Lower lobe of right lung (tissue), 2 donors: ENCODE measurements around the gene TNP1. TPM values are rescaled to one million over a fixed set of nuclear protein-coding genes. Genes with fewer than 3 reads are reported as not detected.

Experiments
- ATAC-seq, 2 donors: fragments of 200-7000 bp; cut with Tn5 transposase; one replicate each; pipeline ENCODE4 v1.9.1; 2020 to 2022; ENCODE audit warnings: mild to moderate bottlenecking in 2 of 2, moderate library complexity in 2 of 2
- DNase-seq: peaks from one replicate; pipeline ENCODE4 v3.0.0-alpha.2; 2020
- H3K27ac ChIP-seq: fragments of 200-600 bp; one replicate; pipeline ENCODE4 v1.8.0; 2022
- H3K27me3 ChIP-seq: fragments of 200-600 bp; one replicate; pipeline ENCODE4 v1.8.0; 2022; ENCODE audit warnings: low read depth
- H3K36me3 ChIP-seq: fragments of 200-600 bp; one replicate; pipeline ENCODE4 v1.8.0; 2022; ENCODE audit warnings: mild to moderate bottlenecking
- H3K4me1 ChIP-seq: fragments of 200-600 bp; one replicate; pipeline ENCODE4 v1.8.0; 2022
- H3K4me3 ChIP-seq: fragments of 200-600 bp; one replicate; pipeline ENCODE4 v1.8.0; 2022; ENCODE audit warnings: mild to moderate bottlenecking
- H3K9me3 ChIP-seq: fragments of 200-600 bp; one replicate; pipeline ENCODE4 v1.8.0; 2022
- intact Hi-C: fragments of 100-400 bp; cut with DNase I; formaldehyde crosslinking; loops from one replicate; pipeline ENCODE4 v1.11.0; 2022
- total RNA-seq: library from RNA; stranded (reverse); fragmentation: NEBNext Ultra II Directional; extraction: Animal tissue kit (Norgen Biotek cat#: 25700); gene quantifications from one replicate; pipeline ENCODE4 v1.2.1, GENCODE V29; 2021
- TF ChIP-seq, protein P1 (sequence below): fragments of 200-600 bp; IDR thresholded peaks from one replicate; pipeline ENCODE4 v1.8.0; 2022; ENCODE audit warnings: antibody characterized with exemption, mild to moderate bottlenecking
- donor health status: DM: no; HTN: yes; CAD: no; lungs with severe emphysema.

Gene TNP1
- total RNA-seq, 1 donor from 2014 or later, result not detected

- TF ChIP-seq, protein P1, sequence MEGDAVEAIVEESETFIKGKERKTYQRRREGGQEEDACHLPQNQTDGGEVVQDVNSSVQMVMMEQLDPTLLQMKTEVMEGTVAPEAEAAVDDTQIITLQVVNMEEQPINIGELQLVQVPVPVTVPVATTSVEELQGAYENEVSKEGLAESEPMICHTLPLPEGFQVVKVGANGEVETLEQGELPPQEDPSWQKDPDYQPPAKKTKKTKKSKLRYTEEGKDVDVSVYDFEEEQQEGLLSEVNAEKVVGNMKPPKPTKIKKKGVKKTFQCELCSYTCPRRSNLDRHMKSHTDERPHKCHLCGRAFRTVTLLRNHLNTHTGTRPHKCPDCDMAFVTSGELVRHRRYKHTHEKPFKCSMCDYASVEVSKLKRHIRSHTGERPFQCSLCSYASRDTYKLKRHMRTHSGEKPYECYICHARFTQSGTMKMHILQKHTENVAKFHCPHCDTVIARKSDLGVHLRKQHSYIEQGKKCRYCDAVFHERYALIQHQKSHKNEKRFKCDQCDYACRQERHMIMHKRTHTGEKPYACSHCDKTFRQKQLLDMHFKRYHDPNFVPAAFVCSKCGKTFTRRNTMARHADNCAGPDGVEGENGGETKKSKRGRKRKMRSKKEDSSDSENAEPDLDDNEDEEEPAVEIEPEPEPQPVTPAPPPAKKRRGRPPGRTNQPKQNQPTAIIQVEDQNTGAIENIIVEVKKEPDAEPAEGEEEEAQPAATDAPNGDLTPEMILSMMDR, result no peak
- ATAC-seq (no peak), DNase-seq (no peak)
- Histone ChIP-seq H3K27me3 (no peaks in the 10 kb centered on the region), H3K4me1 (no peaks in the 10 kb centered on the region), H3K4me3 (no peak overlapping the region), H3K27ac (no peak overlapping the region), H3K9me3 (no peaks in the 10 kb centered on the region), H3K36me3 (no peaks in the 10 kb centered on the region)
- intact Hi-C loops, result no loop called here
Measured at GRCh38 chr2:216855605-216856004, 4.3 kb downstream of the TNP1 start.

GRCh38 chr2:216855079-216855478, 4.8 kb downstream of the TNP1 start:
- ATAC-seq, result no peak
- H3K27ac ChIP-seq, result no peak overlapping the region
- no peak overlapping the region for H3K4me3 ChIP-seq
- H3K4me1 ChIP-seq, result no peaks in the 10 kb centered on the region
- TF ChIP-seq, protein P1, result no peak
- no peak for DNase-seq
- no peaks in the 10 kb centered on the region for H3K36me3 ChIP-seq
- intact Hi-C loops, result no loop called here
- H3K9me3 ChIP-seq, result no peaks in the 10 kb centered on the region
- no peaks in the 10 kb centered on the region for H3K27me3 ChIP-seq

- H3K36me3 ChIP-seq, result no peaks in the 10 kb centered on the region
- intact Hi-C loops, result no loop called here
- no peak for ATAC-seq
Measured at GRCh38 chr2:216851486-216852090, 8.3 kb downstream of the TNP1 start.

GRCh38 chr2:216850665-216851322, 9.1 kb downstream of the TNP1 start:
- no peak for DNase-seq
- Histone ChIP-seq H3K9me3 (no peaks in the 10 kb centered on the region), H3K27ac (no peak overlapping the region), H3K27me3 (no peaks in the 10 kb centered on the region), H3K4me1 (no peaks in the 10 kb centered on the region), H3K36me3 (no peaks in the 10 kb centered on the region), H3K4me3 (no peak overlapping the region)
- no peak for ATAC-seq
- intact Hi-C loops, result no loop called here
- TF ChIP-seq, protein P1, result no peak

More at GRCh38 chr2:216851486-216852090, 8.3 kb downstream of the TNP1 start:
- Histone ChIP-seq H3K27me3 (no peaks in the 10 kb centered on the region), H3K4me1 (no peaks in the 10 kb centered on the region), H3K9me3 (no peaks in the 10 kb centered on the region), H3K27ac (no peak overlapping the region), H3K4me3 (no peak overlapping the region)
- no peak for DNase-seq
- TF ChIP-seq, protein P1, result no peak

GRCh38 chr2:216849987-216850386, 9.9 kb downstream of the TNP1 start:
- TF ChIP-seq, protein P1, result no peak
- H3K9me3 ChIP-seq, result no peaks in the 10 kb centered on the region
- no peak for ATAC-seq
- intact Hi-C loops, result no loop called here
- H3K36me3 ChIP-seq, result no peaks in the 10 kb centered on the region
- H3K27me3 ChIP-seq, result no peaks in the 10 kb centered on the region
- no peak for DNase-seq
- H3K27ac ChIP-seq, result no peak overlapping the region
- H3K4me3 ChIP-seq, result no peak overlapping the region
- no peaks in the 10 kb centered on the region for H3K4me1 ChIP-seq
